Immature natural killer cell (primary cell): ENCODE results near the gene ARFGEF3. TPM values are rescaled to one million over a fixed set of nuclear protein-coding genes. Genes with fewer than 3 reads are reported as not detected.

ENCODE experiments used
- DNase-seq, 3 donors: peaks; one replicate each; pipeline ENCODE4 v3.0.0; 2022; ENCODE audit warnings: mixed read lengths in 1 of 3
- H3K27ac Mint-ChIP-seq, 6 donors: one replicate each; pipeline ENCODE4 v1.8.0; 2020; ENCODE audit warnings: mixed read lengths in 6 of 6, mild to moderate bottlenecking in 5 of 6, inconsistent platforms in 4 of 6, moderate library complexity in 3 of 6
- H3K27me3 Mint-ChIP-seq, 3 donors: one replicate each; pipeline ENCODE4 v1.8.0; 2020 to 2021; ENCODE audit warnings: low read depth in 3 of 3, mild to moderate bottlenecking in 3 of 3, mixed read lengths in 3 of 3, moderate library complexity in 3 of 3, inconsistent platforms in 1 of 3
- H3K36me3 Mint-ChIP-seq, 3 donors: one replicate each; pipeline ENCODE4 v1.8.0; 2020; ENCODE audit warnings: mixed read lengths in 3 of 3, inconsistent platforms in 2 of 3, mild to moderate bottlenecking in 2 of 3
- H3K4me1 Mint-ChIP-seq, 2 donors: one replicate each; pipeline ENCODE4 v1.8.0; 2020; ENCODE audit warnings: inconsistent platforms in 2 of 2, mild to moderate bottlenecking in 2 of 2, mixed read lengths in 2 of 2, moderate library complexity in 1 of 2
- H3K4me3 Mint-ChIP-seq, 5 donors: one replicate each; pipeline ENCODE4 v1.8.0; 2020; ENCODE audit warnings: mild to moderate bottlenecking in 5 of 5, mixed read lengths in 5 of 5, inconsistent platforms in 3 of 5, moderate library complexity in 3 of 5
- H3K9me3 Mint-ChIP-seq, 6 donors: one replicate each; pipeline ENCODE4 v1.8.0; 2020; ENCODE audit warnings: mild to moderate bottlenecking in 6 of 6, mixed read lengths in 6 of 6, inconsistent platforms in 4 of 6, moderate library complexity in 3 of 6
- polyA plus RNA-seq, 3 donors: library from polyadenylated mRNA; unstranded; fragments of 300-500 nt; fragmentation: Illumina TruSeq; gene quantifications; one replicate each; pipeline ENCODE4 v1.2.3, GENCODE V29; 2021

Gene ARFGEF3
- polyA plus RNA-seq, 3 donors from 2014 or later: 0.03 TPM; not detected in 2

DNA sequence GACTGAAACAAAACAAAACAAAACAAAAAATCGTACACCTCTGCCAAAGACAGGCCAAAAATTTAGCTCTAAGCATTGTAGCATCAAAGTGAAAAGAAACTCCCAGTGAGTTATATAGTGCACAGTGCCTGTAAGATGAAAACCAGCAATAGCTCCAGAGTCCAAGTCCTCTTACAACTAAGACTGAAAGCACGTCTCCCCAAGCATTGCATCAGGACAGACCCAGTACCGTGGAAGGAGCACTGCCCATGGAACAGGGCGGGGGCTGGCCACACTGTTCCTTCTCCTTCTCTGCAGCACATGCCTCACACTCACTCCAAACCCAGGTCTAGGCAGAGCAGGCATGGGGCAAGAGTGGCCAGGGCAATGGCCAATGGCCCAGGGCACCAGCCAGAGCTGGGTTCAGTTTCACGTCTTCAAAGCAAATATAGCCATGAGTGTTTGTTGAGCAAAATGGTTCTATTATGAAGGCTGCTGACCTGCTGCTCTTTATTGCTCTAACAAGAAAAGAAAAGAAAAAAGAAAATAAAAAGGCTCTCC is 128.8 kb downstream of the ARFGEF3 start:
- Mint-ChIP-seq H3K4me1 (no peaks in the 10 kb centered on the region), H3K36me3 (no peaks in the 10 kb centered on the region), H3K4me3 (no peak overlapping the region), H3K27ac (no peak overlapping the region), H3K9me3 (peaks cover 0 to 1% (median 0%) of the 10 kb centered on the region in 6 donors), H3K27me3 (no peaks in the 10 kb centered on the region)
- no peak for DNase-seq

GRCh38 chr6:138291036-138291848 is 129.5 kb downstream of the ARFGEF3 start:
- Mint-ChIP-seq H3K4me3 (no peak overlapping the region), H3K27ac (no peak overlapping the region), H3K9me3 (peaks cover 0 to 1% (median 0%) of the 10 kb centered on the region in 6 donors), H3K36me3 (no peaks in the 10 kb centered on the region), H3K4me1 (no peaks in the 10 kb centered on the region), H3K27me3 (peaks cover 0 to 3% (median 0%) of the 10 kb centered on the region in 3 donors)
- no peak for DNase-seq

DNA sequence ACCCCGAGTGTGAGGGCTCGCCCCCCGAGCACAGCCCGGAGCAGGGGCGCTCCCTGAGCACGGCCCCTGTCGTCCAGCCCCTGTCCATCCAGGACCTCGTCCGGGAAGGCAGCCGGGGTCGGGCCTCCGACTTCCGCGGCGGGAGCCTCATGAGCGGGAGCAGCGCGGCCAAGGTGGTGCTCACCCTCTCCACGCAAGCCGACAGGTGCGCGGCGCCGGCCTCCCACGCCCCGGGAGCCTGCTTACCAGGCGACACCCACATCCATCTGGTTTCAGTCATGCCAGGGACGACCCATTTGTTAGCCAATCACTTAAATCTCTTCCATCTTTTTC is 130.1 kb downstream of the ARFGEF3 start:
- peaks cover 0 to 3% (median 0%) of the 10 kb centered on the region in 3 donors for H3K27me3 Mint-ChIP-seq
- H3K4me3 Mint-ChIP-seq: no peak overlapping the region
- no peaks in the 10 kb centered on the region for H3K36me3 Mint-ChIP-seq
- DNase-seq: no peak
- H3K9me3 Mint-ChIP-seq: peaks cover 0 to 1% (median 0%) of the 10 kb centered on the region in 6 donors
- H3K27ac Mint-ChIP-seq: no peak overlapping the region
- H3K4me1 Mint-ChIP-seq: no peaks in the 10 kb centered on the region

- no peak overlapping the region for H3K27ac Mint-ChIP-seq
Measured at GRCh38 chr6:138292482-138292881, 130.7 kb downstream of the ARFGEF3 start.

DNA sequence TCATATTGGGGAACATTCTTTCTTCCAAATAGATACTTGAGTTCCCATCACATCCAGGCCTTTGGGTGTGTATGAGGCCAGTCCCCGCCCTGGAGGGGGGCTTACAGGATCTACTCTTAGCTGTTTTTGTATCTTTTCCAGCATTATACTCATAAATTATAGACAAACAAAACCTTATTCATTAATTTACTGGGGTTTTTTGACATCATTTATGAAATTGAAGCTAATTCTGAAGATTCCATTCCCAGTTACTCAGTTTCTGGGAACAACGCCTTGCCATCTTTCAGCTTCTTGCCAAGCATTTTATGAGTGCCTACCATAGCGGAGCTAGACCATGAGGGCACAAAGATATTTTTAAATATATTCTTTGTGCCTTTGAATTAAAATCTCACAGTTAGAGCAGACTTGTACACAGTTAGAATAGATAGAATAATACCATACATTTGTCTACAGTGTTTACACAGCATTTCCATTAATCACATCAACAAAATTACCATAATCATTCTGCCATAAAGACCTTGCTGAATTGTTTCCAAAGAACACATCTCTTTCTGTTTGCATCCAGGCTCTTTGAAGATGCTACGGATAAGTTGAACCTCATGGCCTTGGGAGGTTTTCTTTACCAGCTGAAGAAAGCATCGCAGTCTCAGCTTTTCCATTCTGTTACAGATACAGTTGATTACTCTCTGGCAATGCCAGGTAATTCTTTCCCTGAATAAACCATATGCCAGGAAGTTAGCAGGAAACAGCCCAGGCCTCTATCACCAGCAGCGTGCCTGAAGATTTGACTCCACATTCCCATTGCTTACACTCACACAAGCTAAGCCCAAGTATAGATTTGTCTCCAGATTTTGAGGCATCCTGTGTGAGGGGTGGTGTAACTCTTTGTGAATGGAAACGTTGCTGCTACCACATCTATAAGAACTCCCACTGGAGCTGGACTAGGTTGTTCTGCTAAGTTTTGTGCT is 132.0 kb downstream of the ARFGEF3 start:
- Mint-ChIP-seq H3K4me1 (no peaks in the 10 kb centered on the region), H3K27me3 (peaks cover 2 to 4% (median 3%) of the 10 kb centered on the region in 3 donors), H3K4me3 (no peak overlapping the region), H3K27ac (no peak overlapping the region), H3K9me3 (peaks cover 0 to 1% (median 0%) of the 10 kb centered on the region in 6 donors), H3K36me3 (no peaks in the 10 kb centered on the region)
- DNase-seq: no peak

More at GRCh38 chr6:138292482-138292881, 130.7 kb downstream of the ARFGEF3 start:
- Mint-ChIP-seq H3K4me3 (no peak overlapping the region), H3K27me3 (peaks cover 0 to 3% (median under 1%) of the 10 kb centered on the region in 3 donors), H3K4me1 (no peaks in the 10 kb centered on the region), H3K9me3 (peaks cover 0 to 1% (median 0%) of the 10 kb centered on the region in 6 donors), H3K36me3 (no peaks in the 10 kb centered on the region)
- no peak for DNase-seq

DNA sequence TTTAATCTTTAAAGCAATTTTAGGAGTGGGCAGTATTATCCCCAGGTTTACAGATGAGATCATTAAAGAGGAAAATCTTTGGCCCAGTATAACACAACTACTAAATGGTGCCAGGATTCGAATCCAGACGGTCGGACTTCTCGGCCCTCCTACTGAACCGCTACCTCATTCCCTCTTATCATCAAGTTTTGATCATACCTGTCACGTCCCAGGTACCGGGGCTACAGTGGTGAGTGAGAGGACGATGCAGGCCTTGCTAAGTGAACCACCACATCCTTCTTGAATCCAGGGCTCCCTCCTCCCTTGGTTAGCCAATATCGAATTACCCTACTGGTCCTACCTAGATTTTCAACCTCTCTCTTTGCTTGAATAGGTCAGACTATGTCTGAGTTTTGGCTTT is 134.6 kb downstream of the ARFGEF3 start:
- H3K9me3 Mint-ChIP-seq: peaks cover 0 to 1% (median 0%) of the 10 kb centered on the region in 6 donors
- no peaks in the 10 kb centered on the region for H3K4me1 Mint-ChIP-seq
- no peak overlapping the region for H3K27ac Mint-ChIP-seq
- H3K4me3 Mint-ChIP-seq: no peak overlapping the region
- peaks cover 2 to 5% (median 4%) of the 10 kb centered on the region in 3 donors for H3K27me3 Mint-ChIP-seq
- H3K36me3 Mint-ChIP-seq: no peaks in the 10 kb centered on the region
- DNase-seq: no peak

GRCh38 chr6:138296786-138297185 is 135.0 kb downstream of the ARFGEF3 start:
- no peak for DNase-seq
- no peak overlapping the region for H3K27ac Mint-ChIP-seq
- no peaks in the 10 kb centered on the region for H3K4me1 Mint-ChIP-seq
- H3K36me3 Mint-ChIP-seq: no peaks in the 10 kb centered on the region
- H3K27me3 Mint-ChIP-seq: peaks cover 2 to 5% (median 4%) of the 10 kb centered on the region in 3 donors
- no peak overlapping the region for H3K4me3 Mint-ChIP-seq
- peaks cover 0 to 1% (median 0%) of the 10 kb centered on the region in 6 donors for H3K9me3 Mint-ChIP-seq

GRCh38 chr6:138297761-138298298 is 136.1 kb downstream of the ARFGEF3 start:
- Mint-ChIP-seq H3K4me1 (no peaks in the 10 kb centered on the region), H3K36me3 (no peaks in the 10 kb centered on the region), H3K9me3 (peaks cover 0 to 1% (median 0%) of the 10 kb centered on the region in 6 donors), H3K27ac (no peak overlapping the region), H3K4me3 (no peak overlapping the region), H3K27me3 (peaks cover 2 to 7% (median 4%) of the 10 kb centered on the region in 3 donors)
- no peak for DNase-seq

GRCh38 chr6:138300469-138300868 is 138.7 kb downstream of the ARFGEF3 start:
- Mint-ChIP-seq H3K27ac (no peak overlapping the region), H3K27me3 (peaks cover 3 to 7% (median 4%) of the 10 kb centered on the region in 3 donors), H3K4me1 (no peaks in the 10 kb centered on the region), H3K4me3 (no peak overlapping the region), H3K9me3 (no peaks in the 10 kb centered on the region), H3K36me3 (no peaks in the 10 kb centered on the region)
- DNase-seq: no peak

- Mint-ChIP-seq H3K4me3 (no peak overlapping the region), H3K27me3 (peaks cover 2 to 3% (median 3%) of the 10 kb centered on the region in 3 donors), H3K4me1 (no peaks in the 10 kb centered on the region), H3K9me3 (no peaks in the 10 kb centered on the region), H3K36me3 (no peaks in the 10 kb centered on the region), H3K27ac (no peak overlapping the region)
- DNase-seq: no peak
Measured at GRCh38 chr6:138302554-138302953, 140.8 kb downstream of the ARFGEF3 start.

DNA sequence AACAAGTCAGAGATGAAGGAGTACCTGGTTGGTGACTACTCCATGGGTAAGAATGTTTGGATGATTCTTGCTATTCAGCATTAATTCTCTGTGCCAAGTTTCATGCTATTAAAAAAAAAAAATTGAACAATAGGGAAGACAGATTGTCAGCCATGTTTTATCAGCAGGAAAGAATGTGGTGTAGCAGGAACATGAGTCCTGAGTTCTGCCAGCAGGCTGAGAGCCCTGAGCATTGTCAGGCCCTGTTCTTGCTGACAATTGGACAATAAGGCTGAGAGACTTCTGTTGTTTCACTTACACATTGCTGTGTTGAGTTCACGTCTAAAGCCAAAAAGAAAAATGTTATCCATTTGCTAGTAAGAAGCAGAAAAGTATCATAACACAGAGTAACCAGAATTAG is 145.6 kb downstream of the ARFGEF3 start:
- Mint-ChIP-seq H3K27me3 (peaks cover 0 to 2% (median under 1%) of the 10 kb centered on the region in 3 donors), H3K9me3 (no peaks in the 10 kb centered on the region), H3K4me3 (no peak overlapping the region), H3K36me3 (no peaks in the 10 kb centered on the region), H3K4me1 (no peaks in the 10 kb centered on the region), H3K27ac (no peak overlapping the region)
- DNase-seq: no peak

- H3K4me1 Mint-ChIP-seq: no peaks in the 10 kb centered on the region
- H3K9me3 Mint-ChIP-seq: no peaks in the 10 kb centered on the region
- DNase-seq: no peak
- no peak overlapping the region for H3K27ac Mint-ChIP-seq
- no peaks in the 10 kb centered on the region for H3K36me3 Mint-ChIP-seq
- no peak overlapping the region for H3K4me3 Mint-ChIP-seq
- peaks cover 0 to 2% (median 0%) of the 10 kb centered on the region in 3 donors for H3K27me3 Mint-ChIP-seq
Measured at GRCh38 chr6:138307816-138308730, 146.3 kb downstream of the ARFGEF3 start.

DNA sequence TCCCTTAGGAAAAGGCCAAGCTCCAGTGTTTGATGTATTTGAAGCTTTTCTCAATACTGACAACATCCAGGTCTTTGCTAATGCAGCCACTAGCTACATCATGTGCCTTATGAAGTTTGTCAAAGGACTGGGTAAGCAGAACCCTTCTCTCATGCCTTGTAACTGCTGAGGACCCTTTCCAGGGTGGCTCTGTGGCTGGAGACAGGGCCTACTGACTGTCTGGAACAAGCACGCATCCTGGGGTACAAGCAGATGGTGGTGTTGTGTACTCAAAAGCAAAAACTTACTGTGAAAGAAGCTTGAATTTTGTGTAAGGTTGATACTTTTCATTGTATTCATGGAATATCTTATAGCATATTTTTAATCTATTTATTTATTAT is 147.0 kb downstream of the ARFGEF3 start:
- no peak for DNase-seq
- Mint-ChIP-seq H3K4me3 (no peak overlapping the region), H3K27ac (no peak overlapping the region), H3K27me3 (peaks cover 0 to 2% (median 0%) of the 10 kb centered on the region in 3 donors), H3K4me1 (no peaks in the 10 kb centered on the region), H3K9me3 (no peaks in the 10 kb centered on the region), H3K36me3 (no peaks in the 10 kb centered on the region)
